Dedifferentiated amniotic fluid mesenchymal stem cell (primary cell): ENCODE results near the gene SERTAD3.

Source experiments
- DNase-seq: peaks from one replicate; pipeline ENCODE4 v3.0.0-alpha.2; 2016; ENCODE audit errors: extremely low spot score

SERTAD3 gene

GRCh38 chr19:40425450-40426287 is 18.5 kb downstream of the SERTAD3 start, which contains the start of gene SERTAD1:
Gene SERTAD1 (minus strand): TSS chr19:40425992. CDS start chr19:40423546, 2,446 bp downstream.
- peak; percentile 99 for DNase-seq

- no peak for DNase-seq
Measured at GRCh38 chr19:40424637-40425449, 19.3 kb downstream of the SERTAD3 start.

GRCh38 chr19:40423938-40424337 is 20.2 kb downstream of the SERTAD3 start:
- no peak for DNase-seq

GRCh38 chr19:40422748-40423566 is 21.2 kb downstream of the SERTAD3 start:
- no peak for DNase-seq

GRCh38 chr19:40421993-40422747 is 22.0 kb downstream of the SERTAD3 start:
- DNase-seq: no peak

- DNase-seq: peak; percentile 78
Measured at GRCh38 chr19:40420766-40421765, 23.1 kb downstream of the SERTAD3 start.

- DNase-seq: no peak
Measured at GRCh38 chr19:40420451-40420765, 23.7 kb downstream of the SERTAD3 start.

- DNase-seq: no peak
Measured at GRCh38 chr19:40419780-40420179, 24.4 kb downstream of the SERTAD3 start.

- no peak for DNase-seq
Measured at GRCh38 chr19:40419066-40419612, 25.0 kb downstream of the SERTAD3 start.

GRCh38 chr19:40418040-40418439 is 26.1 kb downstream of the SERTAD3 start:
- DNase-seq: no peak

GRCh38 chr19:40417643-40417981 is 26.5 kb downstream of the SERTAD3 start:
- no peak for DNase-seq

- no peak for DNase-seq
Measured at GRCh38 chr19:40416918-40417642, 27.1 kb downstream of the SERTAD3 start.

GRCh38 chr19:40415768-40416167 is 28.4 kb downstream of the SERTAD3 start:
- DNase-seq: no peak

GRCh38 chr19:40414542-40415535 is 29.3 kb downstream of the SERTAD3 start:
- DNase-seq: no peak

GRCh38 chr19:40413291-40413845 is 30.8 kb downstream of the SERTAD3 start, which contains the start of gene PRX:
Gene PRX (minus strand): TSS chr19:40413378. CDS start chr19:40407932, 5,446 bp downstream.
- DNase-seq: no peak

- no peak for DNase-seq
Measured at GRCh38 chr19:40412866-40413265, 31.3 kb downstream of the SERTAD3 start.

GRCh38 chr19:40411958-40412499 is 32.1 kb downstream of the SERTAD3 start:
- no peak for DNase-seq
